Measurements from ENCODE around the gene FDXACB1.

FDXACB1 gene

DNA sequence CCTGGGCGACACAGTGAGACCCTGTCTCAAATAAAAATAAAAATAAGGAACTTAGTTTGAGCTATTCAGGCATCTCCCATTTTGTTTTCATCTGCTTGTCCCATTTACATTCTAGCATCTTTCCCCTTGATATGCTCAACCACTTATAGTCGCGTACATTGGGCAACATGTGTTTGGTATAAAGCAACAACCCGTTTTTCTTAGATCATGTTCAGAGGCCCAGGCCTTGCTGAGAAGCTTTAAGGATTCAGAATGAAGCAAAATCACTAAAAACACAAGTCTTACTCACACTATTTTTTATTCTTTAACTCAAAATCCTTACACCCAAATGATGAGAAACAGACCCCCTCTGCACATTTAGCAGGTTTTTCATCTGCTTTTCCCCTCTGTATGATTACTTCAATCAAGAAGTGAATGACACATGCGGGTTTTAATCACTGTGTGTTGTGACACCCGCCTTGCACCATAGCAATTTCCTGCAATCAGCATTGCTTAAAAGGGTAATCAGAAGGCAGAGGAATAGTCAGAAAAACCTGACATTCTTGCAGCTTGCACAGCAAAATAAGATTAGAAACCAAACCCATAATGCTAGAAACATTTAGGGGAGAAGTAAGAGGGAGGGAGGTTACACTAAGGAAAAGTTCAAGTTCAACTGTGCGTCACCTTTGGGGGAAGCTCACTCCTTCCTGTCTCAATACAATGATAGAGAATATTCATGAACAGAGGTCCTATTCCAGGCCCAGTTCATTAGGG, 33.5 kb downstream of the FDXACB1 start:
- in situ Hi-C loops (cut with MboI; ENCODE audit: low sequenced_read_pairs), result no loop called here

DNA sequence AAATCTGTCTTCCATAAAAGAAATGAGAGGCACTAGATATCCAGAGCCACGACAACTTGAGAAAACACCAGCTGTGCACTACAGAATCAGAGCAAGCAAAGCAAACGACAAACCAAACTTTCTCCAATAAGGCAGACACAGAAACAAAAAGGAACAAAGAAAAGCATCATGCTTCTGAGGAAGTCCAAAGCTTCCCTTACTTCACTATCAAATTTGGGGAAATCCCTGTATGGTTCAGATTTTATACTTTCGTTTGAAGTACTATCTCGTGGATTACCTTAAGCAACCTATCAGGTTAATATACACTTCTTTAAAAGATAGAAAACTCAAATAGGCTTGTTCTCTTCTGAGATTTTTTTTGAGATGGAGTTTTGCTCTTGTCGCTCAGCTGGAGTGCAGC, 35.3 kb downstream of the FDXACB1 start:
- in situ Hi-C loops (cut with MboI; ENCODE audit: low sequenced_read_pairs), result no loop called here

- in situ Hi-C loops (cut with MboI; ENCODE audit: low sequenced_read_pairs), result no loop called here
Measured at GRCh38 chr11:111841370-111842053, 37.5 kb downstream of the FDXACB1 start.

- in situ Hi-C loops (cut with MboI; ENCODE audit: low sequenced_read_pairs), result no loop called here
Measured at GRCh38 chr11:111840143-111840542, 38.8 kb downstream of the FDXACB1 start.

DNA sequence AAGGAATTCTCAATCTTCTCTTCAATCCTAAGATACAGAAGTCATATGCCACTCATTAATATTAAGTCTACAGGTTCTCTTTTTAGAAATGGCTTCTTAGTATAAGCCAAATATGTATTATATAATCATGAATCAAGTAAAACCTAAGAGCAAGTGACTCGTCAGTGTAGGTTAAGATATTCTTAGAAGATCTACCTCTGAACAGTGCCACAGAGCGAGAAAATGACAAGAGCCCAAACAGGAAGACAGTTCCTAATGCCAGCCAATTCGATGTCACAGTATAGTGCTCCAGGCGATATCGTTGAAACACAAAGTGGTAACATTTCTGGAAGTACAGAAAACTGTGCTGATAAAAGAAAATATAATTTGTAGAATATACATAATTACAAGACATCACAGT, 40.9 kb downstream of the FDXACB1 start:
- in situ Hi-C loops (cut with MboI; ENCODE audit: low sequenced_read_pairs), result no loop called here

DNA sequence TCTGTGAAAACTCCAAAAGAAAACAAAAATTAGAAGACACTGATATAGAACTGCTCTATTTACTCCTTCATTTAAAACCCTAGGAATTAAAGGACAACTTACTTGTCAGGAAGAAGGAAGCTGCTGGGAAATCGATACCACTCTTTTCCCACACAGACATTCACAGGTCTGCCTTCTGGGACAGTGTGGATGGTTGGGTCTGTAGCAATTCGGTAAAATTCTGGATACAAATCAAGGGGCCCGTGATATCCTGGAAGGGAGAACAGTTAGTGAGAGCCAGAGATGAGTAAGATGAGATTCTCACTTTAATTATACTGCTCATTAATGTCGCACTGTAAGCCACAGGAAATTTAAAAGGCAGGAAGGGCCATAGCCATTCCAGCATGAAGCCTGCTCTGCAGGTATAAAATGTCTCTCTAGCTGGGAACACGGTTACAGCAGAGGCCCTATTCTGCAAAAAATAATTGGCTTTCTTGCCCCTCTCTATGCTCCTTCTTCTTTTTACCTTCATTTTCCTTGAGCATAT, 41.5 kb downstream of the FDXACB1 start:
- in situ Hi-C loops (cut with MboI; ENCODE audit: low sequenced_read_pairs), result no loop called here

- in situ Hi-C loops (cut with MboI; ENCODE audit: low sequenced_read_pairs), result no loop called here
Measured at GRCh38 chr11:111836721-111837120, 42.2 kb downstream of the FDXACB1 start.

GRCh38 chr11:111836162-111836561, 42.8 kb downstream of the FDXACB1 start:
- in situ Hi-C loops (cut with MboI; ENCODE audit: low sequenced_read_pairs), result no loop called here

- in situ Hi-C loops (cut with MboI; ENCODE audit: low sequenced_read_pairs), result no loop called here
Measured at GRCh38 chr11:111835665-111836064, 43.3 kb downstream of the FDXACB1 start.

DNA sequence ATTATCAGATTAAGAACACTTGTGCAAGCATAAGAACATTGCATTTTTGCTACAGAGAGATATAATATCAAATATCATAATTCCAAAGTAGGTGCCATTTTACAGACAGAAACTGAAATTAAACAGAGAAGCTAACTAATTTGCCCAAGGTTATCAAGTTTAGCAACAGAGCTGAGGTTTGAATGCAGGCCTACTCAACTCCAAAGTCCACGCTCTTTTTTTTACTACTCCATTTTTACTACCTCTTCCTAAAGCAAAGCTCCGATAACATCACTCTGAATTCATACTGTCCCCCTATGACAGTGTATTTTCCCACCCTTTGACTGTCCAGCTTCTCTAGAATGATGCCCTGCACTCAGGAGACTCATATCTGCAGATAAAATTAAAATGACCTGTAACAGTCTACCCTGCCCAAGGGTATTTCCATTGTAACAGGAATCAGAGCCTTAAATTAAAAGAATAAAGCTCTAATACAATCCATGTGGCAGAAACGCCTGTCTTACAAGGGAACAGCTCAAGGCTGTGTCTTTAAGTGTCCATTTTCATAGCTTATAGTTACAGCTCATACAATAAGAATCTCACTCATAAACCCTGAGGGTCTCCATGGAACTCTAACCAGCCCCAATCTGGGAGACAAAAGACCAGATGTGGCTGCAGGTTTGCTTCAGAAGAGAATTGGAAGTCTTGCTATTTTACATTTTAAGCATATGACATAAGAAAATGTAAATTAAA, 44.4 kb downstream of the FDXACB1 start:
- in situ Hi-C loops (cut with MboI; ENCODE audit: low sequenced_read_pairs), result no loop called here

DNA sequence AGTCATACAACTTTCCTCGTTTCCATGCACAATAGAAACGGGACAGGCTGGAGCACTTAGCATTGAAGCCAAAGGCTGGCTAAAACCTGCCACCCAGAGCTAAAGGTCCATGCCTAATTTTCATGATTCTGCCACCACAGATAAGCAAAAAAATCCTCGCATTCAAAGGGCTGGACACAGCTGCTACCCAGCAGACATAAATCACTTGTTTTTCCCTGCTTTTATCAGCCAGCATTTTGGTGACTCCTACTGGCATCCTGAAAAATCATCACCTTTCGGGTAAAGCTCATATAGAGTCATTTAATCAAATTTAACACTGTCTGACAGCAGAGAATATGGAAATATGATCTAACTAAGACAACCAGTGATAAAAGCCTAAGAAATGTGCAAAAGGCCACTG, 45.4 kb downstream of the FDXACB1 start:
- in situ Hi-C loops (cut with MboI; ENCODE audit: low sequenced_read_pairs), result no loop called here

GRCh38 chr11:111829185-111829968, 49.6 kb downstream of the FDXACB1 start:
- in situ Hi-C loops (cut with MboI; ENCODE audit: low sequenced_read_pairs), result no loop called here

- in situ Hi-C loops (cut with MboI; ENCODE audit: low sequenced_read_pairs), result no loop called here
Measured at GRCh38 chr11:111826322-111826950, 52.5 kb downstream of the FDXACB1 start.
